Loucy (cell line): ENCODE data around the gene SIX4.
A peak's percentile ranks its signal among the peaks of the same experiment; 100 is the strongest.
"Not testable (repeated sequence)": the region's sequence is repeated elsewhere in the genome, so short reads cannot be mapped to it uniquely, and the experiment has no call there.

ENCODE experiments used
- H2AFZ ChIP-seq: fragments of 200-600 bp; sonication (generic); 2 replicates; pipeline ENCODE4 v1.6.0; 2016; ENCODE audit warnings: antibody characterized with exemption, mild to moderate bottlenecking, low read length, moderate library complexity
- H3F3A ChIP-seq: fragments of 200-600 bp; 2 replicates; pipeline ENCODE4 v1.6.0; 2016; ENCODE audit warnings: antibody characterized with exemption, low read depth, mild to moderate bottlenecking
- H3K27me3 ChIP-seq: fragments of 200-600 bp; sonication (generic); 2 replicates; pipeline ENCODE4 v1.6.1; 2014; ENCODE audit warnings: low read length, mild to moderate bottlenecking; ENCODE audit not compliant: insufficient read depth, poor library complexity, severe bottlenecking
- H3K36me3 ChIP-seq: fragments of 200-600 bp; sonication (generic); 2 replicates; pipeline ENCODE4 v1.6.1; 2016; ENCODE audit warnings: low read length; ENCODE audit not compliant: insufficient read depth
- H3K4me1 ChIP-seq: fragments of 200-600 bp; sonication (generic); 2 replicates; pipeline ENCODE4 v1.5.1; 2014; ENCODE audit warnings: low read length, mild to moderate bottlenecking; ENCODE audit not compliant: insufficient read depth, poor library complexity, severe bottlenecking
- H3K4me2 ChIP-seq: fragments of 200-600 bp; sonication (generic); 2 replicates; pipeline ENCODE4 v1.6.0; 2014; ENCODE audit warnings: antibody characterized with exemption, low read length, low read depth, mild to moderate bottlenecking; ENCODE audit not compliant: poor library complexity, severe bottlenecking
- H3K4me3 ChIP-seq: fragments of 200-600 bp; sonication (generic); 2 replicates; pipeline ENCODE4 v1.5.1; 2014; ENCODE audit warnings: low read length, mild to moderate bottlenecking, mixed read lengths; ENCODE audit not compliant: poor library complexity, severe bottlenecking
- H3K79me2 ChIP-seq: fragments of 200-600 bp; sonication (generic); 2 replicates; pipeline ENCODE4 v1.6.1; 2014; ENCODE audit warnings: low read length; ENCODE audit not compliant: insufficient read depth
- H3K9ac ChIP-seq: fragments of 200-600 bp; sonication (generic); 2 replicates; pipeline ENCODE4 v1.6.0; 2014; ENCODE audit warnings: mild to moderate bottlenecking, low read depth, low read length, moderate library complexity; ENCODE audit not compliant: poor library complexity, severe bottlenecking
- H3K9me2 ChIP-seq: fragments of 200-600 bp; sonication (generic); replicated peaks from 2 replicates; pipeline ENCODE4 v1.6.1; 2016; ENCODE audit warnings: low read depth, low read length, mixed read lengths
- H3K9me3 ChIP-seq: fragments of 200-600 bp; sonication (generic); 2 replicates; pipeline ENCODE4 v1.6.1; 2014; ENCODE audit warnings: mild to moderate bottlenecking, antibody characterized with exemption, low read length, low read depth; ENCODE audit not compliant: insufficient read depth
- H4K20me1 ChIP-seq: fragments of 200-600 bp; sonication (generic); 2 replicates; pipeline ENCODE4 v1.6.0; 2014; ENCODE audit warnings: antibody characterized with exemption, low read length, mild to moderate bottlenecking; ENCODE audit not compliant: insufficient read depth, poor library complexity, severe bottlenecking
- CTCF ChIP-seq: fragments of 200-600 bp; sonication (generic); conservative IDR thresholded peaks from 2 replicates; pipeline ENCODE4 v1.5.1; 2014; ENCODE audit warnings: mild to moderate bottlenecking, antibody characterized with exemption, low read length
- EZH2phosphoT487 ChIP-seq: fragments of 200-600 bp; IDR thresholded peaks from 2 replicates; pipeline ENCODE4 v1.6.1; 2018; ENCODE audit warnings: antibody characterized with exemption, mild to moderate bottlenecking, moderate library complexity, borderline replicate concordance

The SIX4 gene

GRCh38 chr14:60732840-60733483 lies 8.8 kb upstream of the SIX4 start:
- no peak overlapping the region for H3K4me2 ChIP-seq
- H3K9ac ChIP-seq: no peak overlapping the region
- no peaks in the 10 kb centered on the region for H3K36me3 ChIP-seq

GRCh38 chr14:60731291-60731690 lies 7.1 kb upstream of the SIX4 start:
- H3K36me3 ChIP-seq, H2AFZ ChIP-seq, H4K20me1 ChIP-seq, H3K9ac ChIP-seq, H3F3A ChIP-seq, H3K4me3 ChIP-seq, H3K27me3 ChIP-seq, H3K9me2 ChIP-seq, H3K9me3 ChIP-seq, H3K4me2 ChIP-seq: not testable (repeated sequence)
- peaks cover 17% of the 10 kb centered on the region for H3K79me2 ChIP-seq
- peaks cover 11% of the 10 kb centered on the region for H3K4me1 ChIP-seq

More at GRCh38 chr14:60732840-60733483, 8.8 kb upstream of the SIX4 start:
- H3K4me1 ChIP-seq: peaks cover 13% of the 10 kb centered on the region
- H3K79me2 ChIP-seq: peaks cover 34% of the 10 kb centered on the region
- H4K20me1 ChIP-seq: peaks cover 22% of the 10 kb centered on the region
- peak overlapping the region; percentile 95; the same call in 1 of the 2 replicates for H2AFZ ChIP-seq
- no peak overlapping the region for H3K4me3 ChIP-seq
- TF ChIP-seq CTCF: no peak
- TF ChIP-seq EZH2phosphoT487: no peak
- H3K9me3 ChIP-seq: no peaks in the 10 kb centered on the region
- H3F3A ChIP-seq: no peaks in the 10 kb centered on the region
- H3K27me3 ChIP-seq: no peaks in the 10 kb centered on the region
- H3K9me2 ChIP-seq: no peaks in the 10 kb centered on the region

GRCh38 chr14:60723116-60723906 lies 840 bp downstream of the SIX4 start:
- Histone ChIP-seq H3K4me2 (peak overlapping the region; percentile 72), H3K4me3 (peak overlapping the region; percentile 83), H3K9ac (peak overlapping the region; percentile 84), H3K4me1 (peaks cover 11% of the 10 kb centered on the region), H3K36me3 (no peaks in the 10 kb centered on the region; the same call in 1 of the 2 replicates), H3K9me2 (no peaks in the 10 kb centered on the region), H3K27me3 (no peaks in the 10 kb centered on the region), H3K79me2 (peaks cover 61% of the 10 kb centered on the region), H3K9me3 (no peaks in the 10 kb centered on the region), H2AFZ (peak overlapping the region; percentile 63; the same call in 1 of the 2 replicates), H4K20me1 (peaks cover 14% of the 10 kb centered on the region), H3F3A (no peaks in the 10 kb centered on the region)
- TF ChIP-seq CTCF: no peak
- TF ChIP-seq EZH2phosphoT487: no peak
